Sigmoid colon (tissue), 7 donors: ENCODE measurements around the gene WDR81. TPM values are rescaled to one million over a fixed set of nuclear protein-coding genes. Genes with fewer than 3 reads are reported as not detected.

Source experiments
- DNase-seq: peaks from one replicate; pipeline ENCODE4 v3.0.0-alpha.2; 2019
- H3K27ac ChIP-seq, 4 donors: fragments of 200-600 bp; sonication (generic); one replicate each; pipeline ENCODE4 v1.5.1; 2016 to 2019; ENCODE audit warnings: mild to moderate bottlenecking in 1 of 4
- H3K27me3 ChIP-seq, 3 donors: fragments of 200-600 bp; sonication (generic); one replicate each; pipeline ENCODE4 v1.5.1; 2019; ENCODE audit warnings: mild to moderate bottlenecking in 1 of 3
- H3K36me3 ChIP-seq, 4 donors: fragments of 200-600 bp; sonication (generic); one replicate each; pipeline ENCODE4 v1.5.1; 2016 to 2019
- H3K4me1 ChIP-seq, 4 donors: fragments of 200-600 bp; sonication (generic); one replicate each; pipeline ENCODE4 v1.5.1; 2017 to 2019
- H3K4me3 ChIP-seq, 4 donors: fragments of 200-600 bp; sonication (generic); one replicate each; pipeline ENCODE4 v1.5.1; 2017 to 2019; ENCODE audit warnings: mild to moderate bottlenecking in 2 of 4, moderate library complexity in 1 of 4
- H3K9me3 ChIP-seq, 4 donors: fragments of 200-600 bp in 3 of 4; sonication (generic) in 3 of 4; one replicate each; pipeline versions ENCODE4 v1.5.1 to v1.6.1; 2013 to 2019
- CTCF ChIP-seq, 4 experiments: fragments of 450-650 bp in 3 of 4; fragments of 200-600 bp in 1 of 4; IDR thresholded peaks; one replicate each; pipeline ENCODE4 v1.5.1; 2016 to 2019; ENCODE audit warnings: antibody characterized with exemption in 4 of 4, mild to moderate bottlenecking in 3 of 4, moderate library complexity in 2 of 4
- EP300 ChIP-seq, 4 donors: sonication (generic); formaldehyde crosslinking; IDR thresholded peaks; one replicate each; pipeline ENCODE4 v1.6.1; 2017; ENCODE audit warnings: antibody characterized with exemption in 4 of 4
- POLR2A ChIP-seq, 2 donors: fragments of 450-650 bp; IDR thresholded peaks; one replicate each; pipeline ENCODE4 v1.6.1; 2016; ENCODE audit warnings: antibody characterized with exemption in 2 of 2, mild to moderate bottlenecking in 2 of 2, moderate library complexity in 2 of 2
- POLR2AphosphoS5 ChIP-seq, 4 donors: sonication (generic); formaldehyde crosslinking; IDR thresholded peaks; one replicate each; pipeline ENCODE4 v1.6.1; 2017; ENCODE audit warnings: antibody characterized with exemption in 4 of 4
- WGBS, 2 donors: extraction: QIAGEN DNeasy Blood & Tissue Kit; methylation state at CpG; one replicate each; pipeline ENCODE4 v1.1.7; 2013; 5-methylcytosine and 5-hydroxymethylcytosine counted together
- intact Hi-C: fragments of 100-400 bp; cut with DNase I; formaldehyde crosslinking; loops from one replicate; pipeline ENCODE4 v1.15.1; 2023
- polyA plus RNA-seq, 3 donors: library from polyadenylated mRNA; stranded (reverse); fragments of 200-250 nt; gene quantifications; one replicate each; pipeline ENCODE4 v1.2.3, GENCODE V29; 2013
- total RNA-seq, 4 donors: library from RNA; depleted of rRNA; stranded (reverse); fragments of >200 nt; gene quantifications; one replicate each; pipeline ENCODE4 v1.1.0, GENCODE V29; 2016
- donor health status: healthy with polysubstance abuse.
- donor health status: Bipolar disorder and iron deficiency.
- donor health status: healthy.

The WDR81 gene
- total and polyA plus RNA-seq, 7 donors, result 6.6 to 49.3 (median 26.7) TPM

GRCh38 chr17:1709403-1709951 is 15.0 kb upstream of the WDR81 start:
- H3K36me3 ChIP-seq, result peaks cover 0 to 27% (median 12%) of the 10 kb centered on the region in 4 donors
- intact Hi-C loops, result no loop called here
- H3K4me1 ChIP-seq, result peaks cover 0 to 41% (median 34%) of the 10 kb centered on the region in 4 donors
- 2 to 7% methylated on average over 16 of the region's 16 CpGs for whole genome bisulfite sequencing, 2 donors
- no peaks in the 10 kb centered on the region for H3K27me3 ChIP-seq
- no peaks in the 10 kb centered on the region for H3K9me3 ChIP-seq
- H3K4me3 ChIP-seq, result peak overlapping the region; percentile 63 to 91 (median 64)
- peak overlapping the region; percentile 76 to 85 (median 82) for H3K27ac ChIP-seq
- no peak for TF ChIP-seq CTCF (IDR thresholded peaks at IDR 0.05)
- no peak for TF ChIP-seq EP300 (IDR thresholded peaks at IDR 0.05)
- no peak for TF ChIP-seq POLR2A (IDR thresholded peaks at IDR 0.05)
- TF ChIP-seq POLR2AphosphoS5 (IDR thresholded peaks at IDR 0.05), result no peak
- no peak for DNase-seq

GRCh38 chr17:1709971-1710806 is 14.3 kb upstream of the WDR81 start, which contains the start of gene TLCD2:
Gene TLCD2 (minus strand): TSS chr17:1710377. CDS start chr17:1710242, 135 bp downstream.
- Histone ChIP-seq H3K4me3 (peak within 1 kb of the TSS; percentile 63 to 91 (median 64)), H3K27me3 (no peaks in the 10 kb centered on the region), H3K27ac (peak within 1 kb of the TSS; percentile 76 to 85 (median 82)), H3K36me3 (peaks cover 0 to 27% (median 12%) of the 10 kb centered on the region in 4 donors), H3K4me1 (peaks cover 0 to 42% (median 34%) of the 10 kb centered on the region in 4 donors), H3K9me3 (no peaks in the 10 kb centered on the region)
- TF ChIP-seq EP300 (IDR thresholded peaks at IDR 0.05) (no peak), CTCF (IDR thresholded peaks at IDR 0.05) (no peak), POLR2A (IDR thresholded peaks at IDR 0.05) (peak; percentile 27 to 58), POLR2AphosphoS5 (IDR thresholded peaks at IDR 0.05) (peak; percentile 47 to 74 (median 72))
- intact Hi-C loops, result loop anchor here (2.0 kb wide), 1 partner anchor 25 kb away; the partner anchor contains the start of gene PRPF8
- WGBS, 2 donors, result 1% methylated on average over 83 of the region's 83 CpGs
- DNase-seq, result peak; percentile 91

- WGBS, 2 donors, result 13 to 27% methylated on average over 14 of the region's 14 CpGs
- no peak for DNase-seq
- Histone ChIP-seq H3K9me3 (no peaks in the 10 kb centered on the region), H3K27me3 (no peaks in the 10 kb centered on the region), H3K4me3 (peak overlapping the region; percentile 63 to 91 (median 64)), H3K36me3 (peaks cover 0 to 27% (median 12%) of the 10 kb centered on the region in 4 donors), H3K27ac (peak overlapping the region; percentile 76 to 85 (median 82)), H3K4me1 (peaks cover 0 to 42% (median 34%) of the 10 kb centered on the region in 4 donors)
- TF ChIP-seq EP300 (IDR thresholded peaks at IDR 0.05) (no peak), POLR2A (IDR thresholded peaks at IDR 0.05) (no peak), CTCF (IDR thresholded peaks at IDR 0.05) (no peak), POLR2AphosphoS5 (IDR thresholded peaks at IDR 0.05) (no peak)
- intact Hi-C loops, result loop anchor here (2.0 kb wide), 1 partner anchor 26 kb away; the partner anchor contains the start of gene PRPF8
These were observed 13.5 kb upstream of the WDR81 start for GRCh38 chr17:1710807-1711553.

GRCh38 chr17:1711804-1712203 is 12.7 kb upstream of the WDR81 start:
- Histone ChIP-seq H3K4me1 (peaks cover 0 to 42% (median 34%) of the 10 kb centered on the region in 4 donors), H3K4me3 (no peak overlapping the region), H3K9me3 (no peaks in the 10 kb centered on the region), H3K36me3 (peaks cover 0 to 27% (median 12%) of the 10 kb centered on the region in 4 donors), H3K27ac (peak overlapping the region in 2 of 4 donors; percentile 99 to 100), H3K27me3 (no peaks in the 10 kb centered on the region)
- 88 to 92% methylated on average over 4 of the region's 4 CpGs for WGBS, 2 donors
- TF ChIP-seq CTCF (IDR thresholded peaks at IDR 0.05) (no peak), EP300 (IDR thresholded peaks at IDR 0.05) (no peak)
- DNase-seq, result no peak
- intact Hi-C loops, result loop anchor here (2.0 kb wide), 1 partner anchor 27 kb away; the partner anchor contains the start of gene PRPF8
